Hematopoietic multipotent progenitor cell treated with erythropoietin and hydrocortisone succinate and interleukin-3 and kit ligand, for 8 days (in vitro differentiated cells): Measurements from ENCODE around the gene ZNF426.
A peak's percentile ranks its signal among the peaks of the same experiment; 100 is the strongest.
"Not testable (repeated sequence)": the region's sequence is repeated elsewhere in the genome, so short reads cannot be mapped to it uniquely, and the experiment has no call there.

Experiments
- DNase-seq: peaks from one replicate; pipeline ENCODE4 v3.0.0-alpha.2; 2015

Gene ZNF426

DNA sequence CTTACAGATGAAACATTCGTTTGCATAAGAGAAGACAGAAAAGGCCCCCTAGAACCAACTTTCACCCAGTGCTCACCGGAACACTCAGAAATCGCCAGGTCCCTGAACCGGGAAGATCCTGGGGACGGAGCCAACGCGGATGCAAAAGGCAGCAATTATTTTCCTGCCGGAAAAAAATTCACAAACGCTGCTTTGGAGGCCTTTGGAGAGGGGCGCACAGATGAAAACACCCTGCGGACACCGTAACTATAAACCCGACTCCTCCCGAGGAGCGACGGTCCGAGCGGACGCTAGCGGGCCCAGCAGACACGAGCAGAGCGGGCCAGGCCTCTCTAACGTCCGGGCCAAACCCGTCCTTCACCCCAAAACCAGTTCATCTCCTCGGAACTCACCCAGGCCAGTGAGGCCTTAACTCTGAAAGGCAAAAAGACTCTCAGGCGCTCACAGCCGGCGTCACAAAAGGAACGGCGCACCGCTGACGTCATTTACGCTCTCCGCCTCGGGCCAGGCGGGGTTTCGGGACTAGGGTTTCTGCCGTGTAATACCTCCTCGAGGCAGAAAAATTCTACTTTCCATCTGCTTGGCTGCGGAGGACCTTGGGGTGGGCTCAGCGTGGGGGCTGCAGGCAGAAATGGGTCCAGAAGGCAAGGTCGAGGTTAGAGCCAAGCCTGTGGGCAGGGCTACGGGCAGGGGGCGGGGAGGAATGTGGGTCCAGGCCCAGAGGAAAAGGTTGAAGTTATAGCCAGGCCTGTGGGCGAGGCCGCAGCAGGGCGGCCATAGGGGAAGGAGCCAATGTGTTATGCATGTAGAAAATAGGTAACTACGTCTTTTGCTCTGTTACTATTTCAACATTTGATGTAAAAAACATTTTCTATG, at the start of gene ZNF426:
Gene ZNF426 (minus strand): TSS at position 463 of the 876 bp plus-strand sequence. CDS start 2,413 bp downstream, outside the sequence.
- DNase-seq: peak; percentile 92

DNA sequence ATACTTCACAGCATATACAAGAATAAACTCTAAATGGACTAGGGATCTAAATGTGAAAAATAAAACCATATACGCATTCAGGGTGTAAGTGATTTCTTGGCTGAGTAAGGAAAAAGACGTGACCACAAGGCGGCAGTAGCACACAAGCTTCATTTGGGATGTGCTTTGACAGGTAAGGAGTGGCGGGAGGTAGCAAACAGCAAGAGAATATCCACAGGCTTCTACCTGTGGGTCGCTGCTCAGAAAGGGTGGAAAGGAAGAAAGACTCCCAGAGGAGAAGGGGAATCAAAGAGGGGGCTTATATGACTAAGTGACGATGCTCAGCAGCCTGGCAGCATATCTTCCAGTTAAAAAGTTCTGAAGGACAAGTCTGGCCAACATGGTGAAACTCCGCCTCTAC, 48.3 kb upstream of the ZNF426 start:
- DNase-seq: peak; percentile 78

DNA sequence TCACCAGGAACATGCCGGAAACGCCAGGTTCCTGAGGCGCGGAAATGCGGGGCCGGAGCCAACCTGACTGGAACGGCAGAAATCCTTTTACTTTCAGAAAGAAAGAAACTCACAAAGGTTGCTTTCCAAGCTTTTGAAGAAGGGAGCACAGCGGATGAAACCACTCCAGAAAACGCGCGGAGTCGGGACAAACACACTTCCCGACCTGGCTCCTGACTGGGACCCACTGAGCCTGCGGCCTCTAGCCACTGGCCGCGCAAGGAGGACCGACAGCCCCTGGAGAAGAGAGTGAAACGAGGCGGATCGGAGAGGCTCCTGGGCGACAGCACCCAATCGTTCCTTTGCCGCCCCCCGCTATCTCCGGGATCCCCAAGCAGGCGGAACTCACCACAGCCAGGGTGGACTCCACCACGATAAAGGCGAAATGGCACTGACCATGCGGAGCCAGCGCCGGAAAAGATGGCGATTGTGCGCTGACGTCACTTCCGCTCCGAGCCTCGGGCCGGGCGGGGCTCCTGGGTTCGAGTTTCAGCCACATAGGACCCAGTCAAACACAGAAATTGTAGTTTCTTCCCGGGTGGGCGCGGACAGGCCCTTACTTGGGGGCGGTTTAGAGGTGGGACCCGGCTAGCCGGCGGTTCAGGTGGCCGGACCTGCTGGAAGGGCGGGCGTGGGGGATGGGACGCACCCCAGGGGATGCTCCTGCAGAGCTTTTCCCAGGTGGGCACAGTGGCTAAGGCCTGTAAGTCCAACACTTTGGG, 45.8 kb upstream of the ZNF426 start, which contains the start of gene ZNF121:
Gene ZNF121 (minus strand): TSS at position 432 of the 761 bp plus-strand sequence. CDS start 16,407 bp downstream, outside the sequence.
- DNase-seq: peak; percentile 89

DNA sequence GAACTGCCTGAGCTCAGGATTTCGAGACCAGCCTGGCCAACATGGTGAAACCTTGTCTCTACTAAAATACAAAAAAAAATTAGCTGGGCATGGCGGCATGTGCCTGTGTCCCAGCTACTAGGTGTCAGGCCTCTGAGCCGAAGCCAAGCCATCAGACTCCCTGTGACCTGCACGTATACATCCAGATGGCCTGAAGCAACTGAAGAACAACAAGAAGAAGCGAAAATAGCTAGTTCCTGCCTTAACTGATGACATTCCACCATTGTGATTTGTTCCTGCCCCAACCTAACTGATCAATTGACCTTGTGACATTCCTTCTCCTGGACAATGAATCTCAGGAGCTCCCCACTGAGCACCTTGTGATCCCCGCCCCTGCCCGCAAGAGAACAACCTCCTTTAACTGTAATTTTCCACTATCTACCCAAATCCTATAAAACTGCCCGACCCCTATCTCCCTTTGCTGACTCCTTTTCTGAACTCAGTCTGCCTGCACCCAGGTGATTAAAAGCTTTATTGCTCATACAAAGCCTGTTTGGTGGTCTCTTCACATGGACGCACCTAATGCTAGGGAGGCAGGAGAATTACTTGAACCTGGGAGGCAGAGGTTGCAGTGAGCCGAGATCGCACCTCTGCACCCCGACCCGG, 43.8 kb upstream of the ZNF426 start:
- not testable (repeated sequence) for DNase-seq

DNA sequence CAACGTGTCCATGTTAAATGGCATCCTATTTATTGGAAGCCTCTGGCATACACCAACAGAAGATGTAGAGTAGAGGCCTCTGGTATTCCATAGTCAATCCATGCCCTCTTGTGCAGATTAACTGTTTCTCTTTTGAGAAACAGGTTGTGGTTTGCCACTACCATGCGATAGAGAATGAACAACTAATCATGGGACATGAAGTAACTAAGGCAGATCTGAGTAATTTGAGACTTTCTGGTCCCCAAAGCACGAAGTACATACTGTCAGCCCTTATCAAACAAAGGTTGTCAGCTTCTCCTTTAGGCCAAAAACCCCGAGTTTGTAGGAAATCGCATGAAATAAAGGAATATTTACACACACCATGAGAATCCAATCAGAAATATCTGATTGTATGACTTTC, 42.3 kb upstream of the ZNF426 start:
- DNase-seq: no peak

DNA sequence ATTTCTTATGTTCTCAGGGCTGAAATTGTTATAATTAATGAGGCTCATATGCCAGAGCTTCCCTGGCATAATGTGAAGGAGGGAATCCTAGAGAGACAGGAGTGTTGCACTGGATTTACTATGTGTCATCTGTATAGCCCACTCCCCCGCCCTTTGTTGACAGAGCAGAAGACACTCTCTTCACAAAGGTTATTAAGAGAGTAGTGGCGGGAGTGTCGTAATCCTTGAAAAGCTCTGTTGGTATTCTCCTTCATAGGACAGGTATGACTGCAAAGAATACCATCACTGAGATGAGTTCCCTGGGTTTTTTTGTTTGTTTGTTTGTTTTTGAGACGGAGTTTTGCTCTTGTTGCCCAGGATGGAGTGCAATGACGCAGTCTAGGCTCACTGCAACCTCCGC, 31.8 kb upstream of the ZNF426 start:
- no peak for DNase-seq

DNA sequence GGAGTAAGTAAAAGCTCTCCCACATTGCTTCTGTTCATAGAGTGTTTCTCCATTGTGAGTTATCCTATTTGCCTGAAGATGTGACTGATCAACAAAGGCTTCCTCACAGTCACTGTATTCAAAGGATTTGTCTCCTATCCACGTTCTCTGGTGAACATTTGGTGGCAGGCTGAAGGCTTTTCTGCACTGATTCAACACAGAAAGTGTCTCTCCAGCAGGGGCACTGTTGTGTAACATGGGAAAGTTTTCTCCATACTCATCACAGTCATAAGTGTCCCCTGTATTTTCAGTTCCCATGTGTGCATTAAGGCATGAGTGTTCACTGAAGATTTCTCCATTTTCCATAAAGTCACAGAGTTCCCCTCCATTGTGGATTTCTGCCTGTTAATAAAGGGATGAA, 28.3 kb upstream of the ZNF426 start:
- DNase-seq: no peak

DNA sequence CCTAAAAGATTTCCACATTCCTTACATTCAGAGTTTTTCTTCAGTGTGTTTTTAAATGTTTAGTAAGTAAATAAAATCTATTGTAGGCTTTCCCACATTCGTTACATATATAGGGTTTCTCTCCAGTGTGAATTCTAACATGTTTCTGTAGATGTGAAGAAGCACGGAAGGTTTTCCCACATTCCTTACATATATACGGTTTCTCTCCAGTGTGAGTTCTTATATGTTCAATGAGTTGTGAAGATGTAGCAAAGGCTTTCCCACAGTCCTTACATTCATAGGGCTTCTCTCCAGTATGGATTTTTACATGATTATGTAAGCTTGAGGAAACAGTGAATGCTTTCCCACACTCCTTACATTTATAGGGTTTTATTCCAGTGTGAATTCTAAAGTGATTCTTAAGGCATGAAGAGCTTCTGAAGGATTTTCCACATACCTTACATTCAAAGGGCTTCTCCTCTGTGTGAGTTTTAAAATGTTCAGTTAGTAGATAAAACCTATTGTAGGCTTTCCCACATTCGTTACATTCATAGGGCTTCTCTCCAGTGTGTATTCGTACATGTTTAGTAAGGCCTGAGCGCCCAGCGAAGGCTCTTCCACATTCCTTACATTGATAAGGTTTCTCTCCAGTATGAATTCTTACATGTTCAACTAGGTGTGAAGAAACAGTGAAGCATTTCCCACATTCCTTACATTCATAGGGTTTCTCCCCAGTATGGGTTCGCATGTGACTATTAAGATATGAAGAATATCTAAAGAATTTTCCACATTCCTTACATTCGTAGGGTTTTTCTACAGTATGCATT, 27.7 kb upstream of the ZNF426 start:
- DNase-seq: peak; percentile 39

DNA sequence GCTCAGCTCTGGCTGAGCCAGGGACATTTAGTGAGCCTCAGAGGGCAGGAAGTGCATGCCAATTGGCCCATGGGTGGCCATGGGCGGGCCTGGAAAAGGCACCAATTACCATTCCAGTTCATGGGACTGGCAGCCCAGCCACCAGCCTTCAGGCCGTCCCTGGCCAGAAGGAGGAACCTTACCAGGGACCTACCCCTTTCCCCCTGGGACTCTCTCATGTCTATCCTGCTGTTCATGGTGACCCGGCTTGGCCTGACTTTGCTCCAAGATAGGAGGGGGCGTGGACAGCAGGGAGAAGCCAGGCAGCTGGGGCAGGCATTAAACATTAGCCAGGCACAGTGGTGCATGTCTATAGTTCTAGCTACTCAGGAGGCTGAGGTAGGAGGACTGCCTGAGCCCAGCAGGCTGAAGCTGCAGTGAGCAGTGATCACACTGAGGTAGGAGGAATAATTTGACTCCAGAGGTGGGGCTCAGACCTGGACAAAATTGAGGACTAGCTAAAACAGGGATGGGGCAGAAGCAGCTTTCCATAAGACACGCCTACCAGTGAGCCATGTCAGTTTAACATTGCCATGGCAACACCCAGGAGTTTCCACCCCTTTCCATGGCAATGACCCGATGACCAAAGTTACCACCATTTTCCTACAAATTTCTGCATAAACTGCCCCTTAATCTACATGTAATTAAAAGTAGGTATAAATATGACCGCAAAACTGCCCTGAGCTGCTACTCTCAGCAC, 14.3 kb upstream of the ZNF426 start:
- DNase-seq: no peak

DNA sequence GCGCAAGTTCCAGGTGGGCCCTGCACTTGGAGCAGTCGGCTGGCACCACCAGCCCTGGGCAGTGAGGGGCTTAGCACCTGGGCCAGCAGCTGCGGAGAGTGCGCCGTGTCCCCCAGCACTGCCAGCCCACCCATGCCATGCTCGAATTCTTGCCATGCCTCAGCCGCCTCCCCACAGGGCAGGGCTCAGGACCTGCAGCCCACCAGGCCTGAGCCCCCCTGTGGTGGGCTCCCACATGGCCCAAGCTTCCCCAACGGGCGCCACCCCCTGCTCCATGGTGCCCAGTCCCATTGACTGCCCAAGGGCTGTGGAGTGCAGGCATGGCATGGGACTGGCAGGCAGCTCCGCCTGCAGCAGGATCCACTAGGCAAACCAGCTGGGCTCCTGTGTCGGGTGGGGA, 9.4 kb upstream of the ZNF426 start:
- DNase-seq: no peak

DNA sequence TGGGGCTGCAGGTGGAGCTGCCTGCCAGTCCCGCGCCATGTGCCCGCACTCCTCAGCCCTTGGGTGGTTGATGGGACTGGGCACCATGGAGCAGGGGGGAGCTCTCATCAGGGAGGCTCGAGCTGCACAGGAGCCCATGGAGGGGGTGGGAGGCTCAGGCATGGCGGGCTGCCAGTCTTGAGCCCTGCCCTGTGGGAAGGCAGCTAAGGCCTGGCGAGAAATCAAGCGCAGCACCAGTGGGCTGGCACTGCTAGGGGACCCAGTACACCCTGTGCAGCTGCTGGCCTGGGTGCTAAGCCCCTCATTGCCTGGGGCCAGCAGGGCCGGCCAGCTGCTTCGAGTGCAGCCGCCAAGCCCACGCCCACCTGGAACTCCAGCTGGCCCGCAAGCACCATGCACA, 2.8 kb upstream of the ZNF426 start:
- DNase-seq: not testable (repeated sequence)

DNA sequence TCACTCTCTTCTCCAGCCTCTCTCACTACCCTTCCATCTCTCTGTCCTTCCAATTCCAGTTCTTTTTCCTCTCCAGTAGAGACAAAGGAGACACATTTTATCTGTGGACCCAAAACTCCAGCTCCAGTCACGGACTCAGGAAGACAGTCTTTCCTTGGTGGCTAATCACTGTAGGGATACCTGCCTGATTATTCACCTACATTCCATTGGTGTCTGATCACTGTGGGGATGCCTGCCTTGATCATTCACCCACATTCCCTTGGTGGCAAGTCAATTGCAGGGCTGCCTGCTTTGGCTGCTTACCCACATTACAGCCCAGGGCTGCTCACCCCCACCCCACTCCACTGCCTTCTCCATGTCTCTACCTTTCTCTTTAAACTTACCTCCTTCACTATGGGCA, 1.5 kb upstream of the ZNF426 start:
- not testable (repeated sequence) for DNase-seq

DNA sequence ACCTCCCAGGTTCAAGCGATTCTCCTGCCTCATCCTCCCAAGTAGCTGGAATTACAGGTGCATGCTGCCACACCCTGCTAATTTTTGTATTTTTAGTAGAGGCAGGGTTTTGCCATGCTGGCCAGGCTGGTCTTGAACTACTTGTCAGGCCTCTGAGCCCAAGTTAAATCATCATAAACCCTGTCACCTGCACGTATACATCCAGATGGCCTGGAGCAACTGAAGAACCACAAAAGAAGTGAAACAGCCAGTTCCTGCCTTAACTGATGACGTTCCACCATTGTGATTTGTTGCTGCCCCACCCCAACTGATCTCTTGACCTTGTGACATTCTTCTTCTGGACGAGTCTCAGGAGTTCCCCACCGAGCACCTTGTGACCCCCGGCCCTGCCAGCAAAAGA, 756 bp upstream of the ZNF426 start:
- not testable (repeated sequence) for DNase-seq

DNA sequence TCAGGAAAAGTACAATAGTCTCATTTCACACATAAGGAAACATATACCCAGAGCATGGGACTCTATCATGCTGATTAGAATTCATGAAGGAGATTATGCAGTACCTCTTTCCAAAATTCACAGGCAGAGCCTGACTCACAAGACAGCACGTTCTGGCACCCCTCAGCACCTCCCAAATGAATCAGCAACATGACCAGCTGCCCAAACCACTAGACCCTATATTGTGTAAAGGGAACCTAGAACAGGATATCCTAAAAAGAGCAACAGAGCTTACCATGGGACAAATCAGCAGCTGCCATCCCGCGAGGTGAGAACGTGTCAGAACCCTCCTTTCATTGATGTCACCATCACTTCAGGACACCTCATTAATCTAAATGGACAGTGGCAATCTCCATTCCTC, 2.5 kb downstream of the ZNF426 start:
- DNase-seq: no peak

DNA sequence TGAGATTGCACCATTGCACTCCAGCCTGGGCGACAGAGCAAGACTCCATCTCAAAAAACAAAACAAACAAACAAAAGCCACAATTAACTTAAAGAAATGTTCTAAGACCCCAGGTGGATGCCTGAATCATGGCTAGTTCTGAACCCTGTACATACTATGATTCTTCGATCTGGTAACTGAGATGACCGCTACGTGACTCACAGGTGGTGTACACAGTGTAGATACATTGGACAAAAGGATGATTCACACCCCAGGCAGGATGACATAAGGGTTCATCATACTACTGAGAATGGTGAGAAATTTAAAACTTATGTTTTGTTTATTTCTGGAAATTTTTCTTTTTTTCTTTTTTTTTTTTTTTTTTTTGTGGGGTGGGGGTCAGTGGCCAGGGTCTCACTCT, 6.5 kb downstream of the ZNF426 start:
- DNase-seq: no peak

DNA sequence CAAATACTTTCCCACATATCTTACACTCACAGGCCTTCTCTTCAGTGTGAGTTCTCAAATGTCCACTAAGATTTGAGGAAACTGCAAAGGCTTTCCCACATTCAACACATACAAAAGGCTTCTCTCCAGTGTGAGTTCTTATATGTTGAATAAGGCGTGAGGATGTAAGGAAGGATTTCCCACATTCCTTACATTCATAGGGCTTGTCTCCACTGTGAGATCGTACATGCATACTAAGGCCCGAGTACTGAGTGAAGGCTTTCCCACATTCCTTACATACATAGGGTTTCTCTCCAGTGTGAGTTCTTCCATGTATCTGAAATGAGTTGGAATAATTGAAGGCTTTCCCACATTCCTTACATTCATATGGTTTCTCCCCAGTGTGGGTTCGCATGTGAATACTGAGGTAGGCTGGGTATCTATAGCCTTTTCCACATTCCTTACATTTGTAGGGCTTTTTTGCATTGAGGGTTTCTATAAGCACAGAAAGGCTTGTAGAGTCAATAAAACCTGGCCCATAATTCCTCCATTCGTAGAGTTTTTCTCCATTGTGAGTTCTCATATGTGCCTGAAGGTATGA, 9.6 kb downstream of the ZNF426 start:
- DNase-seq: no peak

DNA sequence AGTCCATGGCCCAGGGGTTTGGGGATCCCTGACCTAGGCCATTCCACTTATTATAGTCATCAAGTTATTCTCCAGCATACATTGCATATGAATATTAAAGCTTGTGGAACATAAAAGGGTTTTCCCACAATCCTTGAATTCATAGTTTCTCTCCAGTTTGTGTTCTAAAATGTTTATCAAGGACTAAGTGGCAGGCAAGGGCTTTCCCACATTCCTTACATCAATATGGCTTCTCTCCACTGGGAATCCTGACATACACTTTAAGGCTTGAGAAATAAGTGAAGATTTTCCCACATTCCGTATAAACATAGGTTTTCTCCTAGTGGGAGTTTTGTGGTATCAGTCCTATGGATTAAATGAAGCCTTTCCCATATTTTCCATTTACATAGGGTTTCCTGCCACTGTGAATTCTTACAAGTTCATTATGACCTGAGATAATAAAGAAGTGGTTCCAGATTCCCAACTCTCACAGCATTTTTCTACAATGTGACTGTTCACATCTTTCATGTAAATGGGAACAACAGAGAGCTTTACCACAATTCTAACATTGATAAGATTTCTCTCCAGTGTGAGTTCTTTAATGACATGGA, 14.5 kb downstream of the ZNF426 start:
- no peak for DNase-seq

DNA sequence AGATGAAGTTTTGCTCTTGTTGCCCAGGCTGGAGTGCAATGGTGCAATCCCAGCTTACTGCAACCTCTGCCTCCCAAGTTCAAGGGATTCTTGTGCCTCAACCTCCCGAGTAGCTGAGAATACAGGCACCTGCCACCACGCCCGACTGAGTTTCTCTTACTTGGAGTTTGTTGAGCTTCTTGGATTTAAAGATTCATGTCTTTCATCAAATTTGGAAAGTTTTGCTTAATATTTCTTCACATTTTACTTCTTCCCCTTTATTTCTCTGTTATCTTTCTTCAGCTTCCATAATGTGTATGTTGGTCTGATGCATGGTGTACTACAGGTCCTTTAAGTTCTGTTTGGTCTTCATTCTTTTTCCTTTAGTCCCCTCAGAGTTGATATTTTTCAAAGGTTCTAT, 31.2 kb downstream of the ZNF426 start:
- no peak for DNase-seq

DNA sequence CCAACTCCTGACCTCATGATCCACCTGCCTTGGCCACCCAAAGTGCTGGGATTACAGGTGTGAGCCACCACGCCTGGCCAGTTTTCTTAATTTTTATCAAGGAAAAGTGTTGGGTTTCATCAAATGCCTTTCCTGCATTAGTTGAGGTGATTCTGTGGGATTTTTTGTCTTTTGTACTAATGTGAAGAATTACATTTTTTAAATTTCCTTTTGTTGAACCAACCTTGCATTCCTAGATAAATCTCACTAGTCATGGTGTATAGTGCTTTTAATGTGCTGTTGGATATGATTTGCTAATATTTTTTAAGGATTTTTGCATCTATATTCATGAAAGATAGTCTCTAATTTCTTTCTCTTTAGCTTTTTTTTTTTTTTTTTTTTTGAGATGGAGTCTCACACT, 37.6 kb downstream of the ZNF426 start:
- DNase-seq: no peak

DNA sequence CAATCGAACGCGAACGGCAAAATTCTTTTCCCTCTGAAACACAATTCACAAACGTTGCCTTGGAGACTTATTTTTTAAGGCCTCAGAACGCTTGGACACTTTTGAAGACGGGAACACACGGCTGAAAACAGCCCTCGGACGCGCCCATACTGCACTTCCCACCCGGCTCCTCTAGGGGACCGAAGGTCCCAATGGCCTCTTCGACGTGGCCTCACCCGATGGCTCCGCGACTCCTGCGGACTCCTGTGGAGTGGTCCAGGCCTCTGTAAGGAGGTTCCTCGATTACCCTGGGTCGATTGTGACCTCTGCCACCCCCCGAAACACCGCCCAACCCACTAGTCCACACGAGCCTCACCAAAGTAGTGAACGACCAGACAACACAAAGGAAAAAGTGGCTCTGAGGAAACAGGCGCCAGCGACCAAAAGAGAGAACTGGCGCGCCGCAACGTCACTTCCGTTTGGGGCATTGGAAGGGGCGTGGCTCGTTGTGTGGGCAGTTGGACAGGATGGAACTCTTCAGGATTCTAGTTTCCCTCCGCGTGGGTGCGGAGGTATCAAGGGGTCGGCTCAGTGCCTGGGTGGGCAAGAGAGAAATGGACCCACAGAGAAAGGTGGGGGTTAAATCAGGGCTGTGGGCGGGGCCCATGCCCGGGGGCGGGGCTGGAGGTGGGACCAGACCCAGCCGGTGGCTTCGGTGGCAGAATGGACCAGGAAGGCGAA, 40.1 kb downstream of the ZNF426 start, which contains the start of gene ZNF560:
Gene ZNF560 (minus strand): TSS at position 434 of the 720 bp plus-strand sequence. CDS start 23,303 bp downstream, outside the sequence.
- DNase-seq: peak; percentile 11
